ENCODE data around the gene ABTB2. TPM values are rescaled to one million over a fixed set of nuclear protein-coding genes. Genes with fewer than 3 reads are reported as not detected.

ABTB2 gene
- total RNA-seq, 1 donor from 2014 or later = 24.7 TPM

GRCh38 chr11:34351687-34352469, 5.9 kb downstream of the ABTB2 start:
- no peak for TF ChIP-seq CTCF (IDR thresholded peaks at IDR 0.05; ENCODE audit: borderline replicate concordance)
- intact Hi-C loops (cut with micrococcal nuclease) = no loop called here
- Histone ChIP-seq H3K4me3 (no peak overlapping the region), H3K4me1 (peaks cover 60% of the 10 kb centered on the region), H3K9me3 (replicated peaks) (no peaks in the 10 kb centered on the region), H3K27me3 (ENCODE audit: low read depth) (peaks cover 35% of the 10 kb centered on the region), H3K27ac (replicated peaks) (no peak overlapping the region), H3K36me3 (no peaks in the 10 kb centered on the region)
- DNase-seq = no peak

DNA sequence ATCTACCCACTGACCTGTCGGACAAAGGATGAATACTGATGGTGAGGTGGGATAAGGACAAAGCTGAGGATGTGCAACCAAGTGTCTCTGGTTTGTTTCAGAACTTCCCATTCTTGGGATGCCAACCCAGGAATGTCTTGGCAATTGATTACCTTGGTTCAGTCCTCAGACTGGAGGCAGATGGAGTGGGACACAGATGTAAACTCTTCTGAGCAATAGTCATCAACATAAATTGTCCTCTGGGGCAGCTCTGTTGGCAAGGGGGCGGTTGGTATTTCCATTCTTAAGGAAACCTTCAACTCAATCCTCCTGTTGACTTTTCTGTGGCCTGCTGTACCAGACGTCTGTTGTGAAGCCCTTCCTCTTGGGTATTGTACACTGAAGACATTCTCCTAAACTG, 6.8 kb downstream of the ABTB2 start:
- Histone ChIP-seq H3K36me3 (no peaks in the 10 kb centered on the region), H3K27me3 (ENCODE audit: low read depth) (peaks cover 27% of the 10 kb centered on the region), H3K4me3 (no peak overlapping the region), H3K4me1 (peaks cover 60% of the 10 kb centered on the region), H3K27ac (replicated peaks) (no peak overlapping the region), H3K9me3 (replicated peaks) (no peaks in the 10 kb centered on the region)
- no peak for TF ChIP-seq CTCF (IDR thresholded peaks at IDR 0.05; ENCODE audit: borderline replicate concordance)
- no peak for DNase-seq
- intact Hi-C loops (cut with micrococcal nuclease) = no loop called here

DNA sequence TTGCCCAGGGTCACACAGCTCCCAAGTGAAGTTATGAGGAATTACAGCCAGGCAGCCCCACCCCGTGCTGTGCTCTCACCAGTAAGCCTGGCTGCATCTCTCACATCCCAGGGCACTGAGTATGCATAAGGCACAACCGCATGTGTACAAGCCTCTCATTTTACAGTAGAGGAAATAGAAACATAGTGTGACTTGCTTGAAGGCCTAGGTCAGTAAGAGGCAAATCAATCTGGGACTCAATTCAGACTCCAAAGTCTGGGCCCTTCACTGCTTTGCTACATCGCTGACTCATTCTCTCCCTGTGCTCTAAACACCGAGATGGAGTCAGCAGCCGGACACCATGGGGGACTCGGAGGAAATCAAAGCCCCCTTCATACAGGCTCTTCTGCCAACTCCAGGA, 7.9 kb downstream of the ABTB2 start:
- Histone ChIP-seq H3K9me3 (replicated peaks) (no peaks in the 10 kb centered on the region), H3K27ac (replicated peaks) (no peak overlapping the region), H3K27me3 (ENCODE audit: low read depth) (peaks cover 16% of the 10 kb centered on the region), H3K36me3 (no peaks in the 10 kb centered on the region), H3K4me1 (peaks cover 60% of the 10 kb centered on the region), H3K4me3 (no peak overlapping the region)
- DNase-seq = no peak
- no peak for TF ChIP-seq CTCF (IDR thresholded peaks at IDR 0.05; ENCODE audit: borderline replicate concordance)
- intact Hi-C loops (cut with micrococcal nuclease) = no loop called here

GRCh38 chr11:34348919-34349318, 8.9 kb downstream of the ABTB2 start:
- intact Hi-C loops (cut with micrococcal nuclease) = no loop called here
- Histone ChIP-seq H3K27ac (replicated peaks) (peak overlapping the region; percentile 88), H3K36me3 (no peaks in the 10 kb centered on the region), H3K4me3 (no peak overlapping the region), H3K27me3 (ENCODE audit: low read depth) (peaks cover 13% of the 10 kb centered on the region), H3K4me1 (peaks cover 65% of the 10 kb centered on the region), H3K9me3 (replicated peaks) (no peaks in the 10 kb centered on the region)
- no peak for TF ChIP-seq CTCF (IDR thresholded peaks at IDR 0.05; ENCODE audit: borderline replicate concordance)
- no peak for DNase-seq

DNA sequence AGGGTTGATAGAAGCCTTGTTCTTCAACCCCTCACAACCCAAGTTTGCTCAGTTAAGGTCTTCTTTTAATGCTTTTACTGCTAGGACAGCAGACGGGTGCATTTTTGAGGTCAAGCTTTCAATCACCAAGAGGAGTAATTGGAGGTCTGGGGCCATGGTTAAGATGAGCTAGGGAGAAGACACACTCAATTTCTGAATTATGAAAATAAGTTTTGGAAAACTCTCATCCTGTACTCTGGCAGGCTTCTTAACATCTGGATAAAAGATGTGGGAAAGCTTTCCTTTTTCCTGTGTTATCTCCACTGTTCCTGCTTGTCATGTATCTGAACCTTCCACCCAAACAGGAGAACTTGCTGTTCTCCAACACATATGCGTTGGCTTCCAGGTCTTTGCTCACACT, 9.7 kb downstream of the ABTB2 start:
- peak overlapping the region; percentile 88 for H3K27ac ChIP-seq (replicated peaks)
- H3K4me1 ChIP-seq = peaks cover 74% of the 10 kb centered on the region
- no peaks in the 10 kb centered on the region for H3K9me3 ChIP-seq (replicated peaks)
- no peaks in the 10 kb centered on the region for H3K36me3 ChIP-seq
- no peak for TF ChIP-seq CTCF (IDR thresholded peaks at IDR 0.05; ENCODE audit: borderline replicate concordance)
- peaks cover 6% of the 10 kb centered on the region for H3K27me3 ChIP-seq (ENCODE audit: low read depth)
- intact Hi-C loops (cut with micrococcal nuclease) = no loop called here
- no peak overlapping the region for H3K4me3 ChIP-seq
- no peak for DNase-seq
